GM03348 (cell line): ENCODE measurements around the gene SEMA5A.

Experiments
- DNase-seq: peaks from one replicate; pipeline ENCODE4 v3.0.0; 2012; ENCODE audit warnings: low spot score

SEMA5A gene

DNA sequence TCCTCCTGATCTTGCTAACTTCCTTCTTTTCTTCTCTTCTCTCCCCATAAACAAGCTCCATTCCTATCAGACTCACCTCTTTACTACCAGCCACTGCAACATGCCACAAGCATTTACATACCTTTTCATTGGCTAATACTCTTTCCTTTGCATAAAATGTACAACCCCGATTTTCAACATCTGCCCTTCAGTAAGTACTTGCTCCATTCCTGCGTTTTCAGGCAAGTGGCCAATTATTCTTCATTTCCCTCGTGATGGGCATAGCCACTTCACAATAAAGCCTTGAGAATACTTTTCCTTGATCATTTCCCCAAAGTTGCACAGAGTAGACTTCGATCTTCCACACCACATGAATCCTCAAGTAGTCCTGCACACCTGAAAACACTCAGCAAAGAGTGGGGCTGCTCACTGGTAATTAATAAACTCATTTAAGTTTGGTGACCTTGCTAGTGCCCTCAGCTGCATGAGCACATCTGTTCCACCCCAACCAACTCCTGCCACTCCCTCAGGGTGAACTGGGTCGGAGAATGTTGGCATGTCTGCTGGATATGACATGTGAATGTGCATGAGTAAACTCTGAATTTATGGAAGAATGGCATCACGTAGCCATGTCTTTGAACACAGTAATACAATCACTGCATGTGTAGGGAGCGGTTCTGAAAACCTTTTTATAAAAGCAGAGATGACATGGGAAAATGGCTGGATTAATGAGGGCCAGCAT lies 535.8 kb downstream of the SEMA5A start:
- DNase-seq: no peak

DNA sequence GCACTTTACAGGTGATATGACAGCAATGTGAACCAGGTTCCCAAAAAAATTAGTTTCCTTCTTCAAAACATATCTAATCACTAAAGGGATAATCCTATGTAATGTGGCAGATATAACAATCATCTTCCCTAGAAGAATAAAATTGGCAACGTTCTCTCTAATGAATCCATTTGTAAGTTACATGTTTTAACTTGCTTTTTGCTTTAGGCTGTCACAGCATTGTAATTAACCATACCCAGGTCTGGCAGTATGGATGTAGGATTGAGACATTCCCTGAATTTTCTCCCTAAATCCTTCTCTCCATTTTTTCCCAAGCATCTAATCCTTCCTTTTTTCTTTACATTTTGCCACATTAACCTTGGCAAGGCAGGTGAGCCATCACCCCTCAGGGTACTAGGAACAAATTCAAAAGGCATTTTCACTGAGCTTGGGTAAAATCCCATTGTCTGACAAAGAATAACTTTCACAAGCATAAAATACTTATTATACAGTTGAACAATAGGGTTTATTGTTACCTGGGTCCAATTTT lies 548.3 kb downstream of the SEMA5A start:
- no peak for DNase-seq

DNA sequence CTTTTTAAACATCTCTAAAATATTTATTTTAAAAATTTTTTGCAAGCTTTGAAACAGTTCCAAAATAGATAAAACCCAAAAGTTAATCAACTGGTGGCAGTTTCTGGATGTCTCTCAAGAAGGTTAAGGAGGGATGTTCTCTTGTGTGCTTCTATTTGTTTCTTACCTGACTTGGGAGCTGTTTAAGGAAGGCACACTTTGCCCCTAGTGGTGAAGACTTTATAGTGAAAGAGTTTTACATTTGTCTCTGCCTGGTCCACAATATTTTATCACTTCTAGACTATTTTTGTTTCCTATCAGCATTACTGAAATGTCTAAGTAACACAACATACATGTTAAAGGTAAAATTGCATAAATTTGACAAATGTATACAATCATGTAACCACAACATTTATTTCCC lies 552.8 kb downstream of the SEMA5A start:
- DNase-seq: no peak
